Naive thymus-derived CD4-positive, alpha-beta T cell (primary cell): Measurements from ENCODE around the gene GEMIN7. TPM values are rescaled to one million over a fixed set of nuclear protein-coding genes. Genes with fewer than 3 reads are reported as not detected.

Source experiments
- ATAC-seq: fragments of 150-1000 bp; cut with Tn5 transposase; 2 replicates; pipeline ENCODE4 v1.10.0; 2021; ENCODE audit warnings: mild to moderate bottlenecking, moderate library complexity
- CTCF ChIA-PET: fragments of 350-600 bp; sonication (Branson Sonifier 250); formaldehyde crosslinking; loops from one replicate; lab custom pipeline; 2021; ENCODE audit warnings: antibody characterized with exemption; lab: Charles Lee
- POLR2A ChIA-PET: fragments of 350-600 bp; sonication (Branson Sonifier 250); formaldehyde crosslinking; loops from one replicate; lab custom pipeline; 2021; ENCODE audit warnings: antibody characterized with exemption, inconsistent platforms; lab: Charles Lee
- DNase-seq, 9 donors: peaks; one replicate each; pipeline versions ENCODE4 v3.0.0 to v3.0.0-alpha.2; 2020 to 2022; ENCODE audit warnings: mixed read lengths in 1 of 9
- H3K27ac ChIP-seq: one replicate; pipeline ENCODE4 v1.7.0; 2013; ENCODE audit warnings: mild to moderate bottlenecking, low read depth, low read length, moderate library complexity
- H3K27me3 ChIP-seq, 2 donors: one replicate each; pipeline ENCODE4 v1.7.0; 2013; ENCODE audit warnings: low read length in 2 of 2, mild to moderate bottlenecking in 2 of 2, moderate library complexity in 2 of 2; ENCODE audit not compliant: control insufficient read depth in 2 of 2, insufficient read depth in 2 of 2
- H3K36me3 ChIP-seq, 3 experiments: 1 replicate in 2 of 3; 2 replicates in 1 of 3; pipeline ENCODE4 v1.7.0; 2013; ENCODE audit warnings: low read length in 3 of 3, mild to moderate bottlenecking in 3 of 3, moderate library complexity in 1 of 3; ENCODE audit not compliant: insufficient read depth in 3 of 3, control insufficient read depth in 2 of 3
- H3K4me1 ChIP-seq, 2 donors: one replicate each; pipeline ENCODE4 v1.7.0; 2013; ENCODE audit warnings: low read length in 2 of 2, mild to moderate bottlenecking in 2 of 2, moderate library complexity in 1 of 2; ENCODE audit not compliant: control insufficient read depth in 2 of 2, insufficient read depth in 2 of 2
- H3K4me3 ChIP-seq: 2 replicates; pipeline ENCODE4 v1.7.0; 2013; ENCODE audit warnings: mild to moderate bottlenecking, low read length
- H3K9me3 ChIP-seq, 3 experiments: 1 replicate in 2 of 3; 2 replicates in 1 of 3; pipeline ENCODE4 v1.7.0; 2013; ENCODE audit warnings: low read length in 3 of 3; ENCODE audit not compliant: control insufficient read depth in 2 of 3
- H3K27ac Mint-ChIP-seq, 9 donors: one replicate each; pipeline ENCODE4 v1.8.0; 2020 to 2022; ENCODE audit warnings: mixed read lengths in 9 of 9, mild to moderate bottlenecking in 8 of 9, moderate library complexity in 5 of 9, inconsistent platforms in 2 of 9
- H3K27me3 Mint-ChIP-seq, 5 donors: one replicate each; pipeline ENCODE4 v1.8.0; 2021 to 2022; ENCODE audit warnings: mixed read lengths in 5 of 5, mild to moderate bottlenecking in 1 of 5
- H3K36me3 Mint-ChIP-seq, 5 donors: one replicate each; pipeline ENCODE4 v1.8.0; 2020 to 2022; ENCODE audit warnings: mixed read lengths in 5 of 5, mild to moderate bottlenecking in 3 of 5, inconsistent platforms in 1 of 5
- H3K4me1 Mint-ChIP-seq, 7 donors: one replicate each; pipeline ENCODE4 v1.8.0; 2020 to 2022; ENCODE audit warnings: mixed read lengths in 7 of 7, mild to moderate bottlenecking in 3 of 7, inconsistent platforms in 1 of 7
- H3K4me3 Mint-ChIP-seq, 10 donors: one replicate each; pipeline ENCODE4 v1.8.0; 2020 to 2022; ENCODE audit warnings: mild to moderate bottlenecking in 10 of 10, mixed read lengths in 10 of 10, moderate library complexity in 6 of 10, inconsistent platforms in 2 of 10
- H3K9me3 Mint-ChIP-seq, 11 donors: one replicate each; pipeline ENCODE4 v1.8.0; 2020 to 2022; ENCODE audit warnings: mixed read lengths in 11 of 11, mild to moderate bottlenecking in 4 of 11, inconsistent platforms in 1 of 11, moderate library complexity in 1 of 11
- intact Hi-C, 2 donors: fragments of 100-400 bp; cut with micrococcal nuclease; formaldehyde crosslinking; loops; one replicate each; pipeline ENCODE4 v1.15.1; 2023
- polyA plus RNA-seq, 2 donors: library from polyadenylated mRNA; unstranded; fragments of 300-500 nt; fragmentation: Illumina TruSeq; gene quantifications; one replicate each; pipeline ENCODE4 v1.2.3, GENCODE V29; 2021
- total RNA-seq, 6 experiments: library from RNA in 5 of 6; stranded (reverse) in 5 of 6; gene quantifications; 1 replicate in 5 of 6; 2 replicates in 1 of 6; pipeline ENCODE4 v1.2.3 and lab custom pipeline; 2021 to 2026

The GEMIN7 gene
- total and polyA plus RNA-seq, 7 experiments from 2014 or later = 4.9 to 65.5 (median 18.7) TPM

- peaks cover 0 to 7% (median 0%) of the 10 kb centered on the region in 3 experiments for H3K36me3 ChIP-seq
- H3K27ac ChIP-seq = no peak overlapping the region
- H3K4me3 ChIP-seq = no peak overlapping the region
- Mint-ChIP-seq H3K36me3 (peaks cover 0 to 3% (median 0%) of the 10 kb centered on the region in 5 donors), H3K4me3 (peak overlapping the region in 5 of 10 donors; percentile 2 to 77 (median 50)), H3K4me1 (peaks cover 51 to 94% (median 83%) of the 10 kb centered on the region in 7 donors), H3K9me3 (peaks cover 0 to under 1% (median 0%) of the 10 kb centered on the region in 11 donors), H3K27ac (peak overlapping the region in 4 of 9 donors; percentile 9 to 81 (median 64)), H3K27me3 (no peaks in the 10 kb centered on the region)
- peaks cover 30 to 45% of the 10 kb centered on the region in 2 donors for H3K4me1 ChIP-seq
- DNase-seq (no peak), ATAC-seq (no peak)
- no peaks in the 10 kb centered on the region for H3K27me3 ChIP-seq
- ChIA-PET POLR2A (interaction anchor here (1.0 kb wide), 1 partner anchor 8 kb away, joined by 3 read pairs; no protein-coding TSS in a partner anchor), CTCF (no interaction called here)
- intact Hi-C loops = no loop called here
- H3K9me3 ChIP-seq = no peaks in the 10 kb centered on the region
These were observed 20.6 kb downstream of the GEMIN7 start for GRCh38 chr19:45099467-45100191.

GRCh38 chr19:45100201-45100600, 21.1 kb downstream of the GEMIN7 start:
- Histone ChIP-seq H3K4me3 (no peak overlapping the region), H3K9me3 (no peaks in the 10 kb centered on the region), H3K27ac (no peak overlapping the region), H3K27me3 (no peaks in the 10 kb centered on the region), H3K36me3 (peaks cover 0 to 7% (median 0%) of the 10 kb centered on the region in 3 experiments), H3K4me1 (peaks cover 32 to 47% of the 10 kb centered on the region in 2 donors)
- intact Hi-C loops = no loop called here
- POLR2A ChIA-PET = interaction anchor here (1.0 kb wide), 1 partner anchor 9 kb away, joined by 3 read pairs; no protein-coding TSS in a partner anchor
- DNase-seq (no peak), ATAC-seq (no peak)
- Mint-ChIP-seq H3K27ac (peak overlapping the region in 1 of 9 donors; percentile 19), H3K9me3 (no peaks in the 10 kb centered on the region), H3K36me3 (no peaks in the 10 kb centered on the region), H3K27me3 (no peaks in the 10 kb centered on the region), H3K4me1 (peaks cover 51 to 95% (median 84%) of the 10 kb centered on the region in 7 donors), H3K4me3 (peak overlapping the region in 1 of 10 donors; percentile 9)
- CTCF ChIA-PET = no interaction called here

- Mint-ChIP-seq H3K4me3 (peak overlapping the region in 1 of 10 donors; percentile 13), H3K27me3 (no peaks in the 10 kb centered on the region), H3K36me3 (no peaks in the 10 kb centered on the region), H3K4me1 (peaks cover 51 to 97% (median 84%) of the 10 kb centered on the region in 7 donors), H3K27ac (peak overlapping the region in 4 of 9 donors; percentile 50 to 83 (median 68)), H3K9me3 (no peaks in the 10 kb centered on the region)
- Histone ChIP-seq H3K4me1 (peaks cover 26 to 47% of the 10 kb centered on the region in 2 donors), H3K4me3 (no peak overlapping the region), H3K27ac (no peak overlapping the region), H3K36me3 (peaks cover 0 to 7% (median 0%) of the 10 kb centered on the region in 3 experiments), H3K27me3 (no peaks in the 10 kb centered on the region), H3K9me3 (no peaks in the 10 kb centered on the region)
- CTCF ChIA-PET = no interaction called here
- DNase-seq = no peak
- ATAC-seq = no peak
- POLR2A ChIA-PET = no interaction called here
- intact Hi-C loops = no loop called here
These were observed 21.8 kb downstream of the GEMIN7 start for GRCh38 chr19:45100846-45101252.

- peak overlapping the region; percentile 68 for H3K27ac ChIP-seq
- Mint-ChIP-seq H3K9me3 (no peaks in the 10 kb centered on the region), H3K4me3 (no peak overlapping the region), H3K36me3 (no peaks in the 10 kb centered on the region), H3K27ac (peak overlapping the region in 4 of 9 donors; percentile 28 to 60 (median 42)), H3K4me1 (peaks cover 41 to 87% (median 75%) of the 10 kb centered on the region in 7 donors), H3K27me3 (no peaks in the 10 kb centered on the region)
- POLR2A ChIA-PET = interaction anchor here (3.8 kb wide), 1 partner anchor 10 kb away, joined by 22 read pairs; the partner anchor contains the start of gene PPP1R37
- no peaks in the 10 kb centered on the region for H3K9me3 ChIP-seq
- H3K4me1 ChIP-seq = peaks cover 24 to 44% of the 10 kb centered on the region in 2 donors
- H3K36me3 ChIP-seq = peaks cover 0 to 7% (median 0%) of the 10 kb centered on the region in 3 experiments
- CTCF ChIA-PET = interaction anchor here (2.6 kb wide), 1 partner anchor 10 kb away, joined by 8 read pairs; no protein-coding TSS in a partner anchor
- DNase-seq (no peak), ATAC-seq (no peak)
- H3K4me3 ChIP-seq = no peak overlapping the region
- no peaks in the 10 kb centered on the region for H3K27me3 ChIP-seq
- intact Hi-C loops = no loop called here
These were observed 22.7 kb downstream of the GEMIN7 start for GRCh38 chr19:45101806-45102205.

- Histone ChIP-seq H3K4me3 (no peak overlapping the region), H3K9me3 (no peaks in the 10 kb centered on the region), H3K36me3 (peaks cover 0 to 7% (median 0%) of the 10 kb centered on the region in 3 experiments), H3K4me1 (peaks cover 24 to 42% of the 10 kb centered on the region in 2 donors), H3K27ac (peak overlapping the region; percentile 68), H3K27me3 (no peaks in the 10 kb centered on the region)
- peak overlapping the region in 6 of 9 donors; percentile 9 to 88 (median 70) for H3K27ac Mint-ChIP-seq
- H3K4me3 Mint-ChIP-seq = peak overlapping the region in 4 of 10 donors; percentile 71 to 78 (median 74)
- ChIA-PET CTCF (interaction anchor here (1.5 to 2.6 kb wide), 3 partner anchors 10 to 24 kb away, joined by 6 to 17 read pairs (median 8); no protein-coding TSS in a partner anchor), POLR2A (interaction anchor here (1.0 to 3.8 kb wide), 4 partner anchors 8 to 76 kb away, joined by 3 to 22 read pairs (median 4); partner anchors contain the start of genes BLOC1S3 and PPP1R37)
- peaks cover 38 to 82% (median 68%) of the 10 kb centered on the region in 7 donors for H3K4me1 Mint-ChIP-seq
- ATAC-seq (no peak), DNase-seq (no peak)
- H3K36me3 Mint-ChIP-seq = no peaks in the 10 kb centered on the region
- no peaks in the 10 kb centered on the region for H3K27me3 Mint-ChIP-seq
- intact Hi-C loops = no loop called here
- no peaks in the 10 kb centered on the region for H3K9me3 Mint-ChIP-seq
These were observed 23.4 kb downstream of the GEMIN7 start for GRCh38 chr19:45102481-45102880.

GRCh38 chr19:45103156-45103507, 24.1 kb downstream of the GEMIN7 start:
- H3K27ac ChIP-seq = peak overlapping the region; percentile 68
- no peaks in the 10 kb centered on the region for H3K9me3 ChIP-seq
- H3K9me3 Mint-ChIP-seq = no peaks in the 10 kb centered on the region
- no peaks in the 10 kb centered on the region for H3K27me3 ChIP-seq
- ATAC-seq (peak; percentile 90), DNase-seq (peak in 8 of 9 donors; percentile 25 to 66 (median 50))
- H3K36me3 Mint-ChIP-seq = no peaks in the 10 kb centered on the region
- POLR2A ChIA-PET = interaction anchor here (1.0 to 3.8 kb wide), 5 partner anchors 8 to 75 kb away, joined by 3 to 22 read pairs (median 3); partner anchors contain the start of genes BLOC1S3 and PPP1R37
- H3K4me1 ChIP-seq = peaks cover 24 to 36% of the 10 kb centered on the region in 2 donors
- peak overlapping the region; percentile 40 to 85 (median 72) for H3K4me3 Mint-ChIP-seq
- intact Hi-C loops = loop anchor here in 1 of 2 donors (1.0 kb wide), 4 partner anchors 11 to 84 kb away; no protein-coding TSS in a partner anchor
- peak overlapping the region; percentile 58 for H3K4me3 ChIP-seq
- peaks cover 35 to 81% (median 66%) of the 10 kb centered on the region in 7 donors for H3K4me1 Mint-ChIP-seq
- H3K27me3 Mint-ChIP-seq = no peaks in the 10 kb centered on the region
- H3K36me3 ChIP-seq = peaks cover 0 to 7% (median 0%) of the 10 kb centered on the region in 3 experiments
- H3K27ac Mint-ChIP-seq = peak overlapping the region in 7 of 9 donors; percentile 65 to 88 (median 72)
- CTCF ChIA-PET = interaction anchor here (1.1 to 2.6 kb wide), 4 partner anchors 10 to 50 kb away, joined by 5 to 17 read pairs (median 7); no protein-coding TSS in a partner anchor
